ENCODE data around the gene NECAB2. TPM values are rescaled to one million over a fixed set of nuclear protein-coding genes. Genes with fewer than 3 reads are reported as not detected.
A peak's percentile ranks its signal among the peaks of the same experiment; 100 is the strongest.

NECAB2 gene
- total RNA-seq, 2 donors from 2014 or later = 0.58 TPM; not detected in 1

DNA sequence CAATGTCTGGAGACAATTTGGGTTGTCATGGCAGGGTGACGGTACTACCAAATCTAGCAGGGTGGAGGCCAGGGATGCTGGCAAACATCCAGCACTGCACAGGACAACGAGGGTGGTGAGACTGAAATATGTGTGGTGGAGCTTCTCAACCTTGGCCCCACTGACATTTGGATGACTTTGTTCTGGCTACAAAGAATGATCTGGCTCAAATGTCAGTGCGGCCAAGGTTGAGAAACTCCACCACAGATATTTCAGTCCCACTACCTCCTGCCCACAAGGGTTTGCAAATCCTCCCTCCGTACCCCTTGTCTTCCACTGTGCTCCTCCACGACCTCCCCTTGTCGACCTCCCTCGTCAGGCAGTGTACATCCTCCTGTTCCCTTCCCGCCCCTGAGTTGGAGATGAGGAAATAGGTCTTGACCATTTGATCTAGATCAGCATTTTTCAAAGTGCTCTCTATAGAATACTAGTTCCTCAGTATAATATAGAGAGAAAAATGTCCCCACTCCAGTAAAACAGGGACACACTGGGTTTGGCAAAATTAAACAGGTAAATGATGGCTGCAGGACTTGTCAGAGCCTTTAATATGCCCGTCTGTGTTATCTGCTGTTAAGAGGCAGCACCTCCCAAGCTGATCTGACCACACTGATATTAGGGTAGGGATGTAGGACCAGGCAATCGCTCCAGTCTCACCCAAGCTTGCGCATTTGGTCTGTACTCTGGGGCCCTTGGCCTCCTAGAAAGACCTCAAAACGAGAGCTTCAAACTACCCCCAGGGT is 8.2 kb upstream of the NECAB2 start:
- H3K36me3 Mint-ChIP-seq (ENCODE audit: insufficient read depth in 2 of 2) = no peaks in the 10 kb centered on the region
- H3K9me3 Mint-ChIP-seq = no peaks in the 10 kb centered on the region
- no peak overlapping the region for H3K27ac Mint-ChIP-seq
- H3K4me3 Mint-ChIP-seq = no peak overlapping the region
- no peak for DNase-seq
- ATAC-seq (replicated peaks in 1 of 2) = no peak
- peaks cover 2% of the 10 kb centered on the region for H3K27me3 Mint-ChIP-seq (ENCODE audit: low read depth)
- no peaks in the 10 kb centered on the region for H3K4me1 Mint-ChIP-seq (ENCODE audit: low read depth)

- H3K9me3 Mint-ChIP-seq = no peaks in the 10 kb centered on the region
- no peak for ATAC-seq (replicated peaks in 1 of 2)
- no peak overlapping the region for H3K27ac Mint-ChIP-seq
- H3K36me3 Mint-ChIP-seq (ENCODE audit: insufficient read depth in 2 of 2) = no peaks in the 10 kb centered on the region
- H3K27me3 Mint-ChIP-seq (ENCODE audit: low read depth) = no peaks in the 10 kb centered on the region
- no peak for DNase-seq
- H3K4me3 Mint-ChIP-seq = no peak overlapping the region
- no peaks in the 10 kb centered on the region for H3K4me1 Mint-ChIP-seq (ENCODE audit: low read depth)
These were observed 7.4 kb upstream of the NECAB2 start for GRCh38 chr16:83960521-83961249.

DNA sequence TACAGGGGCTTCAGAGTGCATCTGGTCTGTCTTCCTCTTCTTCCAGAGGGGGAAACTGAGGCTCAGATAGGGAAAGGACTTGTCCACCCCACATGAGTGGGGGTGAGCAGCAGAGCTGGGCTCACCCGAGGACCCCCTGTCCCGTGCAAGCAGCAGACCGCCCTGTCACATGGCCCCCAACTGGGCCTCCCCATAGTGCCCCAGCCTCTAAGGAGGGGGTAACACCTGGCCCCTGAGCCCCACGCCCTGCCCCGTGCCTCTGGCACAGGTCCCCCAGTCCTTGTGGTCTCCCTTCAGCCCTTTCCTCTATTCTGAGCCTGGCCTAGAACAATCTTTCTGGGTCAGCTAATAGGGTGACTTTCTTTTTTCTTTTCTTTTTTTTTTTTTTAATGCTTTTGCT is 6.5 kb upstream of the NECAB2 start:
- ATAC-seq (replicated peaks in 1 of 2) (no peak), DNase-seq (no peak)
- H3K27ac Mint-ChIP-seq = no peak overlapping the region
- no peaks in the 10 kb centered on the region for H3K4me1 Mint-ChIP-seq (ENCODE audit: low read depth)
- H3K27me3 Mint-ChIP-seq (ENCODE audit: low read depth) = no peaks in the 10 kb centered on the region
- no peak overlapping the region for H3K4me3 Mint-ChIP-seq
- H3K9me3 Mint-ChIP-seq = no peaks in the 10 kb centered on the region
- no peaks in the 10 kb centered on the region for H3K36me3 Mint-ChIP-seq (ENCODE audit: insufficient read depth in 2 of 2)

- H3K9me3 Mint-ChIP-seq = no peaks in the 10 kb centered on the region
- H3K27ac Mint-ChIP-seq = no peak overlapping the region
- no peaks in the 10 kb centered on the region for H3K4me1 Mint-ChIP-seq (ENCODE audit: low read depth)
- no peaks in the 10 kb centered on the region for H3K36me3 Mint-ChIP-seq (ENCODE audit: insufficient read depth in 2 of 2)
- DNase-seq = no peak
- ATAC-seq (replicated peaks in 1 of 2) = peak in 1 of 2 donors; percentile 24
- peaks cover 7% of the 10 kb centered on the region for H3K27me3 Mint-ChIP-seq (ENCODE audit: low read depth)
- no peak overlapping the region for H3K4me3 Mint-ChIP-seq
These were observed 4.5 kb upstream of the NECAB2 start for GRCh38 chr16:83963277-83964119.

DNA sequence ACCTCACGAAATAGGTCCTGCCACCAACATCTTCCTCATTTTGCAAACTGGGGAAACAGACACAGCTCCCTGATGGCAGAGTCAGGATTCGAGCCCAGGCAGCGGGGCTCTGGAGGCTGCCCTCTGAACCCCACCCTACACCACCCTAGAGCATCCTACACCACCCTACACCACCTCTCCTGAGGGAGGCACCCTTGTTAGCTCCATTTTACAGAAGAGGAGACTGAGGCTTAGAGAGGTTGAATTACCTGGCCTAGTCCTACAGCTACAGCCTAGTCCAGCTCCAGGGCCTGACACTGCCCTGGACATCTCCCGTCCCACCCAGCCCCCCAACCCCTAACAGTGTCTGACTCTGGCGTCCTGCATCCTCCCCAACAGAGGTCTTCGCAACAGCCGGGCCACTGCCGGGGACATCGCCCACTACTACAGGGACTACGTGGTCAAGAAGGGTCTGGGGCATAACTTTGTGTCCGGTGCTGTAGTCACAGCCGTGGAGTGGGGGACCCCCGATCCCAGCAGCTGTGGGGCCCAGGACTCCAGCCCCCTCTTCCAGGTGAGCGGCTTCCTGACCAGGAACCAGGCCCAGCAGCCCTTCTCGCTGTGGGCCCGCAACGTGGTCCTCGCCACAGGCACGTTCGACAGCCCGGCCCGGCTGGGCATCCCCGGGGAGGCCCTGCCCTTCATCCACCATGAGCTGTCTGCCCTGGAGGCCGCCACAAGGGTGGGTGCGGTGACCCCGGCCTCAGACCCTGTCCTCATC is 3.2 kb upstream of the NECAB2 start:
- DNase-seq (no peak), ATAC-seq (replicated peaks in 1 of 2) (no peak)
- no peaks in the 10 kb centered on the region for H3K4me1 Mint-ChIP-seq (ENCODE audit: low read depth)
- no peak overlapping the region for H3K4me3 Mint-ChIP-seq
- no peaks in the 10 kb centered on the region for H3K9me3 Mint-ChIP-seq
- no peaks in the 10 kb centered on the region for H3K36me3 Mint-ChIP-seq (ENCODE audit: insufficient read depth in 2 of 2)
- H3K27me3 Mint-ChIP-seq (ENCODE audit: low read depth) = peaks cover 16% of the 10 kb centered on the region
- H3K27ac Mint-ChIP-seq = no peak overlapping the region

DNA sequence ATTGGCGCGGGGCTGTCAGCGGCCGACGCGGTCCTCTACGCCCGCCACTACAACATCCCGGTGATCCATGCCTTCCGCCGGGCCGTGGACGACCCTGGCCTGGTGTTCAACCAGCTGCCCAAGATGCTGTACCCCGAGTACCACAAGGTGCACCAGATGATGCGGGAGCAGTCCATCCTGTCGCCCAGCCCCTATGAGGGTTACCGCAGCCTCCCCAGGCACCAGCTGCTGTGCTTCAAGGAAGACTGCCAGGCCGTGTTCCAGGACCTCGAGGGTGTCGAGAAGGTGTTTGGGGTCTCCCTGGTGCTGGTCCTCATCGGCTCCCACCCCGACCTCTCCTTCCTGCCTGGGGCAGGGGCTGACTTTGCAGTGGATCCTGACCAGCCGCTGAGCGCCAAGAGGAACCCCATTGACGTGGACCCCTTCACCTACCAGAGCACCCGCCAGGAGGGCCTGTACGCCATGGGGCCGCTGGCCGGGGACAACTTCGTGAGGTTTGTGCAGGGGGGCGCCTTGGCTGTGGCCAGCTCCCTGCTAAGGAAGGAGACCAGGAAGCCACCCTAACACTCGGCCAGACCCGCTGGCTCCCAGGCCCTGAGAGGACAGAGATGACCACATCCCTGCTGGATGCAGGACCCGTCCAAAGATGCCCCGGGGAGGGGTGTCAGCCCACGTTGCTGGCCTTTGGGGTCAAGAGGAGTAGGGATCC is 2.4 kb upstream of the NECAB2 start:
- ATAC-seq (replicated peaks in 1 of 2) (no peak), DNase-seq (no peak)
- Mint-ChIP-seq H3K27ac (no peak overlapping the region), H3K36me3 (ENCODE audit: insufficient read depth in 2 of 2) (no peaks in the 10 kb centered on the region), H3K27me3 (ENCODE audit: low read depth) (peaks cover 20% of the 10 kb centered on the region), H3K4me1 (ENCODE audit: low read depth) (no peaks in the 10 kb centered on the region), H3K9me3 (no peaks in the 10 kb centered on the region), H3K4me3 (no peak overlapping the region)

DNA sequence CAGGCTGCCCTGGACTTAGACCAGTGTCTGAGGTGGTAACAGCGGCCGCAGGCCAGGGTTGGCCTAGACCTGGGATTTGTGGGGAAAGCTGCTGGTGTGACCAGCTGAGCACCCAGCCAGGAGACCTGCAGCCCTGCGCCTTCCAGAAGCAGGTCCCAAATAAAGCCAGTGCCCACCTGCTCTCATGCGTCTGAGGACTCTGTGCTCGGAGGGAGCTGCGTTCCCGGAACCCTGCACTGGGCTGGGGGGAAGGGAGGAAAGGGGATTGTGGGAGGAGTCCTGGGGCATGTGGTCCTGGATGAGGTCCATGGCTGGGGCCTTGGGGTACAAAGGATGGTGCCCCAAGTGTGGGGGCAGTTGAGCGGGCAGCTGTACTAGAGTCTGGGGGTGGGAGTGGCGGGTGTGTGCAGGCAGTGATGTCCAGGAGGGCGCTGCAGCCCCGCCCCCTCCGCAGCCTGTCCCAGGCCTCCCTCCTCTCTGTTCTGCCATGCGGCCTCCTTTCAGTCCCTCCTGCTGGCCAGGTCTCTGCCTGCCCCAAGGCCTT is 1.8 kb upstream of the NECAB2 start:
- no peaks in the 10 kb centered on the region for H3K36me3 Mint-ChIP-seq (ENCODE audit: insufficient read depth in 2 of 2)
- H3K4me1 Mint-ChIP-seq (ENCODE audit: low read depth) = no peaks in the 10 kb centered on the region
- peaks cover 20% of the 10 kb centered on the region for H3K27me3 Mint-ChIP-seq (ENCODE audit: low read depth)
- ATAC-seq (replicated peaks in 1 of 2) (no peak), DNase-seq (no peak)
- no peaks in the 10 kb centered on the region for H3K9me3 Mint-ChIP-seq
- no peak overlapping the region for H3K27ac Mint-ChIP-seq
- no peak overlapping the region for H3K4me3 Mint-ChIP-seq

GRCh38 chr16:83967091-83967490 is 953 bp upstream of the NECAB2 start:
- Mint-ChIP-seq H3K9me3 (no peaks in the 10 kb centered on the region), H3K27ac (no peak overlapping the region), H3K36me3 (ENCODE audit: insufficient read depth in 2 of 2) (no peaks in the 10 kb centered on the region), H3K4me3 (no peak overlapping the region), H3K27me3 (ENCODE audit: low read depth) (peaks cover 20% of the 10 kb centered on the region), H3K4me1 (ENCODE audit: low read depth) (no peaks in the 10 kb centered on the region)
- DNase-seq (no peak), ATAC-seq (replicated peaks in 1 of 2) (no peak)

DNA sequence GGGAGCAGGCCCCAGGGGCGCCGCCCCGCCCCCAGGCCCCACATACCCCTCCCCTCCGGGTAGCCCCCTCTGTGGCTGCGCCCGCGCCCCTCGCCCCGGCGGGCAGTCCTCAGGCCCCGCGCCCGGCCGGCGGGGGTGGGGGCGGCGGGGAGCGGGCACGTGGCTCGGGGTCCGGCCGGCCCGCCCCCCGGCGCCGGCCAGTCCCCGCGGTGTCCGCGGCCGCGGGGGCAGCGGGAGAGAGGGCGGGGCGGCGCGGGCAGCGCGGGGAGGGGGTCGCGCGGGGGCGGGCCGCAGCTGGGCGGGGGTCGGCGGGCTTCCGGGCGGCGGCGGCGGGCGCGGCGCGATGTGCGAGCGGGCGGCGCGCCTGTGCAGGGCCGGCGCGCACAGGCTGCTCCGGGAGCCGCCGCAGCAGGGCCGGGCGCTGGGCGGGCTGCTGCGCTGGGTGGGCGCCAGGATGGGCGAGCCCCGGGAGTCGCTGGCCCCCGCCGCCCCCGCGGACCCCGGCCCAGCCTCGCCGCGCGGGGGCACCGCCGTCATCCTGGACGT is 335 bp downstream of the NECAB2 start:
- DNase-seq (no peak), ATAC-seq (replicated peaks in 1 of 2) (no peak)
- H3K27ac Mint-ChIP-seq = no peak overlapping the region
- H3K4me1 Mint-ChIP-seq (ENCODE audit: low read depth) = no peaks in the 10 kb centered on the region
- peaks cover 20% of the 10 kb centered on the region for H3K27me3 Mint-ChIP-seq (ENCODE audit: low read depth)
- no peaks in the 10 kb centered on the region for H3K36me3 Mint-ChIP-seq (ENCODE audit: insufficient read depth in 2 of 2)
- H3K9me3 Mint-ChIP-seq = no peaks in the 10 kb centered on the region
- H3K4me3 Mint-ChIP-seq = peak overlapping the region in 1 of 2 donors; percentile 73

DNA sequence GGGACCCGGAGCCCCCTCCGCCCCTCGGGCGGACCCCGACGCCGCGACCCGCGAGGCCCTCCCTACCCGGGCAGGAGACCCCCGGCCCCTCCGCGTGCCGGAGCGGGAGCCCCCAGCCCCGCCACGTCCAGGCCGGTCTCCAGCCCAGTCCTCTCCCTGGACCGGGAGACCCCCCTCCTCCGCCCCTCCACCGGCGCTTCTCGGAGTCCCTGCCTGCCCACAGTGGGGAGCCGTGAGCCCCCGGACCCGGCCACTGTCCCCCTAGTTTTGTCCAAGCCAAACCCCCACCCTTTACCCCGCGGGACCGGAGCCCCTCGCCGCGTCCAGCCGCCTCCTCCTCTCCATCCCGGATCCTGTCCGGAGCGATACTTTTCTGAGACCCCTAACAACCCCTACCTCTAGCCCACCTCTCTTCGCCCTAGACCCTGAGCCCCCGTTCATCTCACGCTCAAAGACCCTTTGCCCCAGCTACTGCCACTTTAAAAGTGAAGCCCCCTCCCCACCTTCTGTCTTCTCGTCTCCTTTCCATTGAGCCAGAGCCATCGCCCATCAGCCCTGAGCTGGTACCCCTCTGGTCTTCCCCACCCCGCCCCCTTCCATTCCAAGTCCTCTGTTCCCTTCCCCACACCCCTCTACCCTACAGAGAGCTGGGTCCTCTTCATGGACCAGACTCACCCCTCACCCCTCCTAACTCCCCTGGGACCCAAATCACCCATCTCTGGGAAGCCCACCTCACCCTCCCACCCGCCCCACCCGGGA is 1.0 kb downstream of the NECAB2 start:
- Mint-ChIP-seq H3K4me3 (peak overlapping the region; percentile 25 to 47), H3K9me3 (no peaks in the 10 kb centered on the region)

GRCh38 chr16:83969771-83970429 is 1.9 kb downstream of the NECAB2 start:
- no peaks in the 10 kb centered on the region for H3K9me3 Mint-ChIP-seq
- DNase-seq = no peak
- ATAC-seq (replicated peaks in 1 of 2) = no peak
- H3K27me3 Mint-ChIP-seq (ENCODE audit: low read depth) = peaks cover 26% of the 10 kb centered on the region
- no peak overlapping the region for H3K27ac Mint-ChIP-seq
- no peaks in the 10 kb centered on the region for H3K4me1 Mint-ChIP-seq (ENCODE audit: low read depth)
- H3K4me3 Mint-ChIP-seq = peak overlapping the region in 1 of 2 donors; percentile 17
- no peaks in the 10 kb centered on the region for H3K36me3 Mint-ChIP-seq (ENCODE audit: insufficient read depth in 2 of 2)

More for the DNA sequence above, 1.0 kb downstream of the NECAB2 start:
- ATAC-seq (replicated peaks in 1 of 2) = no peak
- no peak overlapping the region for H3K27ac Mint-ChIP-seq
- H3K36me3 Mint-ChIP-seq (ENCODE audit: insufficient read depth in 2 of 2) = no peaks in the 10 kb centered on the region
- peaks cover 20% of the 10 kb centered on the region for H3K27me3 Mint-ChIP-seq (ENCODE audit: low read depth)
- no peak for DNase-seq
- H3K4me1 Mint-ChIP-seq (ENCODE audit: low read depth) = no peaks in the 10 kb centered on the region
